GM23338 (cell line): ENCODE measurements around the gene NUCB2. TPM values are rescaled to one million over a fixed set of nuclear protein-coding genes. Genes with fewer than 3 reads are reported as not detected.
A peak's percentile ranks its signal among the peaks of the same experiment; 100 is the strongest.
"Not testable (repeated sequence)": the region's sequence is repeated elsewhere in the genome, so short reads cannot be mapped to it uniquely, and the experiment has no call there.

Experiments
- ATAC-seq: fragments of 200-7000 bp; cut with Tn5 transposase; 3 replicates; pipeline ENCODE4 v1.9.1; 2020
- DNase-seq: peaks from one replicate; pipeline ENCODE4 v3.0.0-alpha.2; 2015; ENCODE audit warnings: low spot score
- H2AFZ ChIP-seq: fragments of 200-600 bp; sonication (generic); 2 replicates; pipeline ENCODE4 v1.8.0; 2016; ENCODE audit warnings: antibody characterized with exemption, mild to moderate bottlenecking, moderate library complexity
- H3F3A ChIP-seq: fragments of 200-600 bp; sonication (generic); replicated peaks from 2 replicates; pipeline ENCODE4 v1.8.0; 2017; ENCODE audit warnings: antibody characterized with exemption, mixed run types, low read depth
- H3K27ac ChIP-seq: fragments of 200-600 bp; sonication (generic); 2 replicates; pipeline ENCODE4 v1.6.1; 2016; ENCODE audit warnings: low read depth
- H3K27me3 ChIP-seq: fragments of 200-600 bp; sonication (generic); 2 replicates; pipeline ENCODE4 v1.8.0; 2016; ENCODE audit warnings: mild to moderate bottlenecking, mixed run types, moderate library complexity; ENCODE audit not compliant: insufficient read depth
- H3K36me3 ChIP-seq: fragments of 200-600 bp; sonication (generic); 2 replicates; pipeline ENCODE4 v1.8.0; 2016; ENCODE audit warnings: mild to moderate bottlenecking; ENCODE audit not compliant: insufficient read depth
- H3K4me1 ChIP-seq: fragments of 200-600 bp; sonication (generic); 2 replicates; pipeline ENCODE4 v1.8.0; 2016; ENCODE audit warnings: mild to moderate bottlenecking, moderate library complexity; ENCODE audit not compliant: insufficient read depth
- H3K4me2 ChIP-seq: fragments of 200-600 bp; sonication (generic); 2 replicates; pipeline ENCODE4 v1.7.1; 2017; ENCODE audit warnings: mixed run types
- H3K4me3 ChIP-seq: fragments of 200-600 bp; sonication (generic); 2 replicates; pipeline ENCODE4 v1.6.1; 2016; ENCODE audit warnings: mixed run types
- H3K79me2 ChIP-seq: fragments of 200-600 bp; sonication (generic); replicated peaks from 2 replicates; pipeline ENCODE4 v1.8.0; 2017; ENCODE audit warnings: mild to moderate bottlenecking; ENCODE audit not compliant: insufficient read depth
- H3K9me2 ChIP-seq: fragments of 200-600 bp; sonication (generic); 2 replicates; pipeline ENCODE4 v1.8.0; 2017; ENCODE audit not compliant: insufficient read depth
- H4K20me1 ChIP-seq: fragments of 200-600 bp; sonication (generic); replicated peaks from 2 replicates; pipeline ENCODE4 v1.8.0; 2017; ENCODE audit warnings: mild to moderate bottlenecking; ENCODE audit not compliant: insufficient read depth
- H3K27ac Mint-ChIP-seq: 2 replicates; pipeline ENCODE4 v1.8.0; 2020; ENCODE audit warnings: inconsistent platforms, mild to moderate bottlenecking, moderate library complexity, mixed read lengths
- H3K27me3 Mint-ChIP-seq: 3 replicates; pipeline ENCODE4 v1.8.0; 2022; ENCODE audit warnings: low read depth, mild to moderate bottlenecking, moderate library complexity, mixed read lengths, inconsistent platforms; ENCODE audit not compliant: insufficient read depth, poor library complexity
- H3K36me3 Mint-ChIP-seq: 3 replicates; pipeline ENCODE4 v1.8.0; 2021; ENCODE audit warnings: low read depth, mild to moderate bottlenecking, inconsistent platforms, moderate library complexity, mixed read lengths
- H3K4me1 Mint-ChIP-seq: 3 replicates; pipeline ENCODE4 v1.8.0; 2020; ENCODE audit warnings: mild to moderate bottlenecking, inconsistent platforms, mixed read lengths
- H3K4me3 Mint-ChIP-seq: 3 replicates; pipeline ENCODE4 v1.8.0; 2021; ENCODE audit warnings: moderate library complexity, mild to moderate bottlenecking, inconsistent platforms, mixed read lengths
- H3K9me3 Mint-ChIP-seq: 3 replicates; pipeline ENCODE4 v1.8.0; 2020; ENCODE audit warnings: moderate library complexity, mild to moderate bottlenecking, inconsistent platforms, mixed read lengths
- CREB1 ChIP-seq: fragments of 250-450 bp; sonication (Bioruptor Pico); IDR thresholded peaks from 2 replicates; pipeline ENCODE4 v1.5.0; 2020; ENCODE audit warnings: low read depth, mild to moderate bottlenecking, moderate library complexity
- CTCF ChIP-seq, 2 experiments: fragments of 200-600 bp in 1 of 2; sonication (generic) in 1 of 2; conservative IDR thresholded peaks; 2 replicates each; pipeline versions ENCODE4 v1.5.1 to v1.6.1; 2016 to 2017; ENCODE audit warnings: antibody characterized with exemption in 2 of 2, low read depth in 2 of 2, mild to moderate bottlenecking in 2 of 2, moderate library complexity in 1 of 2
- EZH2 ChIP-seq: fragments of 200-600 bp; sonication (generic); IDR thresholded peaks from one replicate; pipeline ENCODE4 v1.8.0; 2017; ENCODE audit warnings: antibody characterized with exemption, mild to moderate bottlenecking, low read depth; ENCODE audit not compliant: unreplicated experiment
- EZH2phosphoT487 ChIP-seq: fragments of 200-600 bp; sonication (generic); IDR thresholded peaks from one replicate; pipeline ENCODE4 v1.8.1; 2018; ENCODE audit warnings: antibody characterized with exemption; ENCODE audit not compliant: unreplicated experiment
- JUNB ChIP-seq: IDR thresholded peaks from one replicate; pipeline ENCODE4 v1.6.1; 2016; ENCODE audit warnings: antibody characterized with exemption; ENCODE audit not compliant: unreplicated experiment
- POLR2AphosphoS5 ChIP-seq: IDR thresholded peaks from 2 replicates; pipeline ENCODE4 v1.6.1; 2016; ENCODE audit warnings: antibody characterized with exemption, low read depth
- STAT1 ChIP-seq: IDR thresholded peaks from one replicate; pipeline ENCODE4 v1.6.1; 2016; ENCODE audit warnings: antibody characterized with exemption; ENCODE audit not compliant: unreplicated experiment
- ZNF114 ChIP-seq: fragments of 250-450 bp; sonication (Bioruptor Pico); IDR thresholded peaks from 2 replicates; pipeline ENCODE4 v1.5.0; 2020; ENCODE audit warnings: mild to moderate bottlenecking, moderate library complexity
- ZNF331 ChIP-seq: fragments of 250-450 bp; sonication (Bioruptor Pico); IDR thresholded peaks from 2 replicates; pipeline ENCODE4 v1.5.0; 2020; ENCODE audit warnings: low read depth, mild to moderate bottlenecking, moderate library complexity
- polyA plus RNA-seq: library from polyadenylated mRNA; unstranded; fragments of >200 nt; fragmentation: Nextera tagmentation; extraction: Ambion mirVana; gene quantifications from 2 replicates; pipeline ENCODE4 v1.2.1, GENCODE V29; 2016
- total RNA-seq: library from RNA; depleted of rRNA; stranded (reverse); fragments of >200 nt; shearing (Covaris generic); gene quantifications from 2 replicates; pipeline ENCODE4 v1.2.3, GENCODE V29; 2014
- TF ChIP-seq, protein P1 (sequence below): IDR thresholded peaks from 2 replicates; pipeline ENCODE4 v1.6.1; 2016; ENCODE audit warnings: antibody characterized with exemption

The NUCB2 gene
- total and polyA plus RNA-seq, 2 experiments from 2014 or later, result 16.6 to 86.9 TPM

GRCh38 chr11:17267576-17267975 is 9.0 kb upstream of the NUCB2 start:
- no peak for TF ChIP-seq EZH2phosphoT487
- TF ChIP-seq EZH2, result no peak
- H3K27ac Mint-ChIP-seq, result no peak overlapping the region
- Histone ChIP-seq H3K4me1 (no peaks in the 10 kb centered on the region), H2AFZ (no peak overlapping the region), H3K36me3 (no peaks in the 10 kb centered on the region), H3F3A (no peaks in the 10 kb centered on the region), H3K4me3 (no peak overlapping the region), H4K20me1 (no peaks in the 10 kb centered on the region), H3K4me2 (no peak overlapping the region), H3K79me2 (no peaks in the 10 kb centered on the region), H3K9me2 (no peaks in the 10 kb centered on the region), H3K27me3 (no peaks in the 10 kb centered on the region), H3K27ac (no peak overlapping the region)
- no peaks in the 10 kb centered on the region for H3K36me3 Mint-ChIP-seq
- H3K4me1 Mint-ChIP-seq, result no peaks in the 10 kb centered on the region; the same call in 2 of the 3 replicates
- no peak overlapping the region for H3K4me3 Mint-ChIP-seq
- H3K9me3 Mint-ChIP-seq, result no peaks in the 10 kb centered on the region
- peaks cover 2% of the 10 kb centered on the region for H3K27me3 Mint-ChIP-seq
- ATAC-seq (no peak), DNase-seq (peak; percentile 1)

- H3K79me2 ChIP-seq, H3K4me2 ChIP-seq, H3K9me2 ChIP-seq, H4K20me1 ChIP-seq, H3K27me3 ChIP-seq, ATAC-seq, H3K27me3 Mint-ChIP-seq, H3K27ac Mint-ChIP-seq, H3K27ac ChIP-seq, H3K4me3 ChIP-seq, H3K9me3 Mint-ChIP-seq, H3K4me3 Mint-ChIP-seq, H3K4me1 Mint-ChIP-seq, H3K36me3 Mint-ChIP-seq, H2AFZ ChIP-seq, H3F3A ChIP-seq, DNase-seq, H3K4me1 ChIP-seq, H3K36me3 ChIP-seq: not testable (repeated sequence)
These were observed 8.0 kb upstream of the NUCB2 start for GRCh38 chr11:17268500-17268899.

DNA sequence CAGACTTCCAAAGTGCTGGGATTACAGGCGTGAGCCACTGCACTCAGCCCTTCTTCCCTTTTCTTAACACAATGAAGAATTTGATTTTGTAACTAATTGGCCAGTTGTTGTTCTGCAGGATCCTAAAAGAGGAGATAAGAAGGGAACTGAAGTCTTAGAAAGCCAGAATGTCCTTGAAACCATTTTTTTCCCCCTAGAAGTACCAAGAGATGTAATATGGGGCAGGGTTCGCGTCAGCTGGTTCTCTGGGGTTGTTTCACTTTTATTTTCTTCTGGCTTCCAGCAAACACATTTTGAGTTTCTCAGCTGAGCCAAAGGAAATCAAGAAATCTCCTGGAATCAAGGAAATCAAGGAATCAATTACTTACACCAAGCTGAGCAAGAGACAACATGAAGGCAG is 7.6 kb upstream of the NUCB2 start:
- Histone ChIP-seq H3K27me3 (no peaks in the 10 kb centered on the region), H3K36me3 (no peaks in the 10 kb centered on the region), H3F3A (no peaks in the 10 kb centered on the region), H3K79me2 (no peaks in the 10 kb centered on the region), H3K4me2 (no peak overlapping the region), H3K27ac (no peak overlapping the region), H3K4me1 (no peaks in the 10 kb centered on the region), H4K20me1 (no peaks in the 10 kb centered on the region), H3K4me3 (no peak overlapping the region), H2AFZ (no peak overlapping the region), H3K9me2 (no peaks in the 10 kb centered on the region)
- no peaks in the 10 kb centered on the region for H3K9me3 Mint-ChIP-seq
- DNase-seq (no peak), ATAC-seq (no peak)
- H3K27ac Mint-ChIP-seq, result no peak overlapping the region
- no peaks in the 10 kb centered on the region for H3K36me3 Mint-ChIP-seq
- no peak overlapping the region for H3K4me3 Mint-ChIP-seq
- peaks cover 6% of the 10 kb centered on the region for H3K27me3 Mint-ChIP-seq
- H3K4me1 Mint-ChIP-seq, result no peaks in the 10 kb centered on the region; the same call in 2 of the 3 replicates
- TF ChIP-seq POLR2AphosphoS5, result no peak
- no peak for TF ChIP-seq JUNB
- TF ChIP-seq STAT1, result no peak
- TF ChIP-seq ZNF114 (CRISPR knock-in tag), result no peak
- TF ChIP-seq ZNF331 (CRISPR knock-in tag), result no peak
- TF ChIP-seq, protein P1, sequence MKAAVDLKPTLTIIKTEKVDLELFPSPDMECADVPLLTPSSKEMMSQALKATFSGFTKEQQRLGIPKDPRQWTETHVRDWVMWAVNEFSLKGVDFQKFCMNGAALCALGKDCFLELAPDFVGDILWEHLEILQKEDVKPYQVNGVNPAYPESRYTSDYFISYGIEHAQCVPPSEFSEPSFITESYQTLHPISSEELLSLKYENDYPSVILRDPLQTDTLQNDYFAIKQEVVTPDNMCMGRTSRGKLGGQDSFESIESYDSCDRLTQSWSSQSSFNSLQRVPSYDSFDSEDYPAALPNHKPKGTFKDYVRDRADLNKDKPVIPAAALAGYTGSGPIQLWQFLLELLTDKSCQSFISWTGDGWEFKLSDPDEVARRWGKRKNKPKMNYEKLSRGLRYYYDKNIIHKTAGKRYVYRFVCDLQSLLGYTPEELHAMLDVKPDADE, result no peak
- no peak for TF ChIP-seq CTCF (conservative IDR thresholded peaks at IDR 0.05; ENCODE audit: low read depth in 2 of 2)
- no peak for TF ChIP-seq EZH2phosphoT487
- TF ChIP-seq EZH2, result no peak
- no peak for TF ChIP-seq CREB1 (CRISPR knock-in tag)
